HepG2 (cell line): ENCODE measurements around the gene FAHD1. TPM values are rescaled to one million over a fixed set of nuclear protein-coding genes. Genes with fewer than 3 reads are reported as not detected.

Experiments used
- BCL6 ChIP-seq: IDR thresholded peaks from 2 replicates; pipeline ENCODE4 v1.6.1; 2016; ENCODE audit warnings: missing genetic modification reagents, missing compliant biosample characterization
- DRAP1 ChIP-seq: IDR thresholded peaks from 2 replicates; pipeline ENCODE4 v1.6.1; 2016; ENCODE audit warnings: missing genetic modification reagents, missing compliant biosample characterization
- KLF15 ChIP-seq: sonication (generic); formaldehyde crosslinking; IDR thresholded peaks from 2 replicates; pipeline ENCODE4 v1.8.1; 2023; ENCODE audit warnings: borderline replicate concordance, mild to moderate bottlenecking, inconsistent platforms, missing genetic modification reagents, mixed read lengths
- MATR3 ChIP-seq: sonication (generic); formaldehyde crosslinking; IDR thresholded peaks from 2 replicates; pipeline ENCODE4 v1.4.0; 2020; ENCODE audit warnings: missing genetic modification reagents
- MEF2D ChIP-seq: sonication (generic); formaldehyde crosslinking; IDR thresholded peaks from 2 replicates; pipeline ENCODE4 v1.5.1; 2020; ENCODE audit warnings: mild to moderate bottlenecking, missing genetic modification reagents
- NCOR1 ChIP-seq: fragments of 200-600 bp; sonication (generic); IDR thresholded peaks from 2 replicates; pipeline ENCODE4 v1.7.0; 2017; ENCODE audit warnings: antibody characterized with exemption, low read length, borderline replicate concordance
- RAD21 ChIP-seq: fragments of 450-650 bp; formaldehyde crosslinking; IDR thresholded peaks from 2 replicates; pipeline ENCODE4 v1.5.0; 2020; ENCODE audit warnings: mild to moderate bottlenecking
- RXRA ChIP-seq: sonication (generic); formaldehyde crosslinking; IDR thresholded peaks from 2 replicates; pipeline ENCODE4 v1.5.1; 2020; ENCODE audit warnings: missing genetic modification reagents
- SNRNP70 ChIP-seq: fragments of 200-400 bp; formaldehyde crosslinking; IDR thresholded peaks from 2 replicates; pipeline ENCODE4 v1.6.1; 2017; ENCODE audit warnings: mild to moderate bottlenecking, low read depth, low read length, moderate library complexity
- YEATS2 ChIP-seq: sonication (generic); formaldehyde crosslinking; IDR thresholded peaks from 2 replicates; pipeline ENCODE4 v1.4.0; 2020; ENCODE audit warnings: missing genetic modification reagents, borderline replicate concordance
- YEATS4 ChIP-seq: sonication (generic); formaldehyde crosslinking; IDR thresholded peaks from 2 replicates; pipeline ENCODE4 v1.4.0; 2020; ENCODE audit warnings: missing genetic modification reagents, borderline replicate concordance
- ZNF34 ChIP-seq: sonication (generic); formaldehyde crosslinking; IDR thresholded peaks from 2 replicates; pipeline ENCODE4 v1.4.0; 2020; ENCODE audit warnings: mild to moderate bottlenecking, missing genetic modification reagents, borderline replicate concordance
- ZNF614 ChIP-seq: IDR thresholded peaks from 2 replicates; pipeline ENCODE4 v1.6.1; 2018; ENCODE audit warnings: missing biosample characterization, missing genetic modification reagents, inconsistent platforms, borderline replicate concordance
- ZZZ3 ChIP-seq: sonication (generic); formaldehyde crosslinking; IDR thresholded peaks from 2 replicates; pipeline ENCODE4 v1.4.0; 2020; ENCODE audit warnings: missing genetic modification reagents, mild to moderate bottlenecking, borderline replicate concordance
- polyA plus RNA-seq, 8 experiments: library from polyadenylated mRNA; depleted of rRNA in 3 of 8; stranded (reverse) in 7 of 8; unstranded in 1 of 8; fragments of >200 nt; fragmentation: Illumina TruSeq in 4 of 8; extraction: Trizol in 4 of 8; gene quantifications; 2 replicates each; pipeline versions ENCODE4 v1.2.1 to v1.2.3, GENCODE V29; 2011 to 2016; ENCODE audit warnings: low read depth in 4 of 8, missing spikeins in 1 of 8, mixed read lengths in 1 of 8; ENCODE audit not compliant: insufficient read depth in 1 of 8
- total RNA-seq, 5 experiments: library from RNA; depleted of rRNA; stranded (reverse); fragments of >200 nt; fragmentation: Illumina TruSeq; extraction: Trizol; gene quantifications; 2 replicates each; pipeline ENCODE4 v1.2.3, GENCODE V29; 2016; ENCODE audit warnings: low read depth in 1 of 5
- TF ChIP-seq, protein P1 (sequence below): sonication (generic); formaldehyde crosslinking; IDR thresholded peaks from 2 replicates; pipeline ENCODE4 v1.4.0; 2020; ENCODE audit warnings: missing genetic modification reagents
- TF ChIP-seq, protein P2 (sequence below), 2 experiments: sonication (generic) in 1 of 2; formaldehyde crosslinking in 1 of 2; IDR thresholded peaks; 2 replicates each; pipeline versions ENCODE4 v1.4.0 to v1.6.1; 2016 to 2020; ENCODE audit warnings: borderline replicate concordance in 1 of 2, low read depth in 1 of 2, mild to moderate bottlenecking in 1 of 2, missing genetic modification reagents in 1 of 2

The FAHD1 gene
- total and polyA plus RNA-seq, 2 of the 13 experiments (the other 11 are each of a cell fraction or from before 2014, with no cell fraction given), result 39.0 to 45.3 TPM

- TF ChIP-seq, protein P1, sequence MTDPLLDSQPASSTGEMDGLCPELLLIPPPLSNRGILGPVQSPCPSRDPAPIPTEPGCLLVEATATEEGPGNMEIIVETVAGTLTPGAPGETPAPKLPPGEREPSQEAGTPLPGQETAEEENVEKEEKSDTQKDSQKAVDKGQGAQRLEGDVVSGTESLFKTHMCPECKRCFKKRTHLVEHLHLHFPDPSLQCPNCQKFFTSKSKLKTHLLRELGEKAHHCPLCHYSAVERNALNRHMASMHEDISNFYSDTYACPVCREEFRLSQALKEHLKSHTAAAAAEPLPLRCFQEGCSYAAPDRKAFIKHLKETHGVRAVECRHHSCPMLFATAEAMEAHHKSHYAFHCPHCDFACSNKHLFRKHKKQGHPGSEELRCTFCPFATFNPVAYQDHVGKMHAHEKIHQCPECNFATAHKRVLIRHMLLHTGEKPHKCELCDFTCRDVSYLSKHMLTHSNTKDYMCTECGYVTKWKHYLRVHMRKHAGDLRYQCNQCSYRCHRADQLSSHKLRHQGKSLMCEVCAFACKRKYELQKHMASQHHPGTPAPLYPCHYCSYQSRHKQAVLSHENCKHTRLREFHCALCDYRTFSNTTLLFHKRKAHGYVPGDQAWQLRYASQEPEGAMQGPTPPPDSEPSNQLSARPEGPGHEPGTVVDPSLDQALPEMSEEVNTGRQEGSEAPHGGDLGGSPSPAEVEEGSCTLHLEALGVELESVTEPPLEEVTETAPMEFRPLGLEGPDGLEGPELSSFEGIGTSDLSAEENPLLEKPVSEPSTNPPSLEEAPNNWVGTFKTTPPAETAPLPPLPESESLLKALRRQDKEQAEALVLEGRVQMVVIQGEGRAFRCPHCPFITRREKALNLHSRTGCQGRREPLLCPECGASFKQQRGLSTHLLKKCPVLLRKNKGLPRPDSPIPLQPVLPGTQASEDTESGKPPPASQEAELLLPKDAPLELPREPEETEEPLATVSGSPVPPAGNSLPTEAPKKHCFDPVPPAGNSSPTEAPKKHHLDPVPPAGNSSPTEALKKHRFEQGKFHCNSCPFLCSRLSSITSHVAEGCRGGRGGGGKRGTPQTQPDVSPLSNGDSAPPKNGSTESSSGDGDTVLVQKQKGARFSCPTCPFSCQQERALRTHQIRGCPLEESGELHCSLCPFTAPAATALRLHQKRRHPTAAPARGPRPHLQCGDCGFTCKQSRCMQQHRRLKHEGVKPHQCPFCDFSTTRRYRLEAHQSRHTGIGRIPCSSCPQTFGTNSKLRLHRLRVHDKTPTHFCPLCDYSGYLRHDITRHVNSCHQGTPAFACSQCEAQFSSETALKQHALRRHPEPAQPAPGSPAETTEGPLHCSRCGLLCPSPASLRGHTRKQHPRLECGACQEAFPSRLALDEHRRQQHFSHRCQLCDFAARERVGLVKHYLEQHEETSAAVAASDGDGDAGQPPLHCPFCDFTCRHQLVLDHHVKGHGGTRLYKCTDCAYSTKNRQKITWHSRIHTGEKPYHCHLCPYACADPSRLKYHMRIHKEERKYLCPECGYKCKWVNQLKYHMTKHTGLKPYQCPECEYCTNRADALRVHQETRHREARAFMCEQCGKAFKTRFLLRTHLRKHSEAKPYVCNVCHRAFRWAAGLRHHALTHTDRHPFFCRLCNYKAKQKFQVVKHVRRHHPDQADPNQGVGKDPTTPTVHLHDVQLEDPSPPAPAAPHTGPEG (CRISPR knock-in tag), result no peak
- peak; percentile 60; the same call in 1 of the 2 replicates for TF ChIP-seq BCL6 (CRISPR knock-in tag)
- no peak for TF ChIP-seq RAD21 (CRISPR knock-in tag)
- TF ChIP-seq DRAP1 (CRISPR knock-in tag), result peak; percentile 42; the same call in 1 of the 2 replicates
- TF ChIP-seq MEF2D (CRISPR knock-in tag), result peak; percentile 83; the same call in 1 of the 2 replicates
- TF ChIP-seq NCOR1, result no peak
- TF ChIP-seq, protein P2, sequence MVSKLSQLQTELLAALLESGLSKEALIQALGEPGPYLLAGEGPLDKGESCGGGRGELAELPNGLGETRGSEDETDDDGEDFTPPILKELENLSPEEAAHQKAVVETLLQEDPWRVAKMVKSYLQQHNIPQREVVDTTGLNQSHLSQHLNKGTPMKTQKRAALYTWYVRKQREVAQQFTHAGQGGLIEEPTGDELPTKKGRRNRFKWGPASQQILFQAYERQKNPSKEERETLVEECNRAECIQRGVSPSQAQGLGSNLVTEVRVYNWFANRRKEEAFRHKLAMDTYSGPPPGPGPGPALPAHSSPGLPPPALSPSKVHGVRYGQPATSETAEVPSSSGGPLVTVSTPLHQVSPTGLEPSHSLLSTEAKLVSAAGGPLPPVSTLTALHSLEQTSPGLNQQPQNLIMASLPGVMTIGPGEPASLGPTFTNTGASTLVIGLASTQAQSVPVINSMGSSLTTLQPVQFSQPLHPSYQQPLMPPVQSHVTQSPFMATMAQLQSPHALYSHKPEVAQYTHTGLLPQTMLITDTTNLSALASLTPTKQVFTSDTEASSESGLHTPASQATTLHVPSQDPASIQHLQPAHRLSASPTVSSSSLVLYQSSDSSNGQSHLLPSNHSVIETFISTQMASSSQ (IDR thresholded peaks at IDR 0.05; ENCODE audit: low read depth), result no peak
- TF ChIP-seq, protein P2 (CRISPR knock-in tag; IDR thresholded peaks at IDR 0.05; ENCODE audit: borderline replicate concordance), result peak; percentile 59; the same call in 1 of the 2 replicates
- TF ChIP-seq KLF15, result no peak
- peak; percentile 87 for TF ChIP-seq RXRA (CRISPR knock-in tag)
- TF ChIP-seq MATR3, result no peak
- no peak for TF ChIP-seq ZZZ3 (CRISPR knock-in tag)
- TF ChIP-seq YEATS2 (CRISPR knock-in tag), result peak; percentile 42; the same call in 1 of the 2 replicates
- no peak for TF ChIP-seq ZNF34 (CRISPR knock-in tag)
- peak; percentile 48; the same call in 1 of the 2 replicates for TF ChIP-seq YEATS4 (CRISPR knock-in tag)
- TF ChIP-seq ZNF614 (CRISPR knock-in tag), result peak; percentile 82
- no peak for TF ChIP-seq SNRNP70
Measured at GRCh38 chr16:1832838-1833454, 5.9 kb downstream of the FAHD1 start (continued).
